PC-9 (cell line): ENCODE results near the gene CT83. TPM values are rescaled to one million over a fixed set of nuclear protein-coding genes. Genes with fewer than 3 reads are reported as not detected.

ENCODE experiments used
- Bru-seq: library from RNA; stranded (reverse); fragments of 400-500 nt; gene quantifications from one replicate; lab custom pipeline; 2021; lab: Mats Ljungman, UMichigan
- BruChase-seq, 2 experiments: library from RNA; stranded (reverse); fragments of 400-500 nt; gene quantifications; one replicate each; lab custom pipeline; 2021; lab: Mats Ljungman, UMichigan
- BruUV-seq: library from RNA; stranded (reverse); fragments of 400-500 nt; replicated peaks from 2 replicates; lab custom pipeline; 2021; lab: Mats Ljungman, UMichigan
- CTCF ChIA-PET: fragments of 300-600 bp; sonication (Branson Sonifier 250); formaldehyde crosslinking; loops from one replicate; lab custom pipeline; 2022; ENCODE audit warnings: antibody characterized with exemption; lab: Charles Lee
- POLR2A ChIA-PET: fragments of 300-600 bp; sonication (Branson Sonifier 250); formaldehyde crosslinking; loops from one replicate; lab custom pipeline; 2022; ENCODE audit warnings: antibody characterized with exemption; ENCODE audit not compliant: unreplicated experiment; lab: Charles Lee
- DNase-seq, 2 experiments: peaks; one replicate each; pipeline versions ENCODE4 v3.0.0 to v3.0.0-alpha.2; 2015 to 2022; ENCODE audit warnings: mixed read lengths in 1 of 2
- H2AFZ ChIP-seq: fragments of 200-600 bp; sonication (generic); 2 replicates; pipeline ENCODE4 v1.8.1; 2017; ENCODE audit warnings: antibody characterized with exemption
- H3F3A ChIP-seq: fragments of 200-600 bp; sonication (generic); 2 replicates; pipeline ENCODE4 v1.8.1; 2017; ENCODE audit warnings: antibody characterized with exemption, mild to moderate bottlenecking, low read depth; ENCODE audit not compliant: insufficient read depth
- H3K27ac ChIP-seq: fragments of 200-600 bp; sonication (generic); 2 replicates; pipeline ENCODE4 v1.6.1; 2016; ENCODE audit warnings: mixed run types
- H3K27me3 ChIP-seq: fragments of 200-600 bp; sonication (generic); 2 replicates; pipeline ENCODE4 v1.6.1; 2016; ENCODE audit warnings: low read depth, mixed run types; ENCODE audit not compliant: insufficient read depth
- H3K36me3 ChIP-seq: fragments of 200-600 bp; sonication (generic); 2 replicates; pipeline ENCODE4 v1.6.1; 2016; ENCODE audit warnings: low read depth, mixed run types
- H3K4me1 ChIP-seq: fragments of 200-600 bp; sonication (generic); replicated peaks from 2 replicates; pipeline ENCODE4 v1.6.1; 2016; ENCODE audit warnings: mixed run types; ENCODE audit not compliant: insufficient read depth
- H3K4me2 ChIP-seq: fragments of 200-600 bp; sonication (generic); 2 replicates; pipeline ENCODE4 v1.6.1; 2017; ENCODE audit warnings: mixed run types
- H3K4me3 ChIP-seq: fragments of 200-600 bp; sonication (generic); 2 replicates; pipeline ENCODE4 v1.6.1; 2016; ENCODE audit warnings: mixed run types
- H3K79me2 ChIP-seq: fragments of 200-600 bp; sonication (generic); 2 replicates; pipeline ENCODE4 v1.6.1; 2017; ENCODE audit warnings: low read depth, mixed run types
- H3K9me2 ChIP-seq: fragments of 200-600 bp; sonication (generic); 2 replicates; pipeline ENCODE4 v1.8.1; 2017; ENCODE audit warnings: mild to moderate bottlenecking; ENCODE audit not compliant: insufficient read depth
- H3K9me3 ChIP-seq: fragments of 200-600 bp; sonication (generic); 2 replicates; pipeline ENCODE4 v1.8.1; 2016; ENCODE audit warnings: low read depth; ENCODE audit not compliant: insufficient read depth
- H4K20me1 ChIP-seq: fragments of 200-600 bp; sonication (generic); 2 replicates; pipeline ENCODE4 v1.8.1; 2017; ENCODE audit not compliant: insufficient read depth
- EZH2 ChIP-seq: fragments of 200-600 bp; sonication (generic); IDR thresholded peaks from 2 replicates; pipeline ENCODE4 v1.8.0; 2017; ENCODE audit warnings: antibody characterized with exemption, low read depth
- intact Hi-C: fragments of 100-400 bp; cut with micrococcal nuclease; formaldehyde crosslinking; loops from one replicate; pipeline ENCODE4 v1.10.0; 2022; ENCODE audit not compliant: unreplicated experiment
- long read RNA-seq: library from polyadenylated mRNA; stranded (forward); transcript quantifications from one replicate; pipeline ENCODE4 v2.0.0, GENCODE V29; 2022
- total RNA-seq: library from RNA; stranded (reverse); gene quantifications from 2 replicates; pipeline ENCODE4 v1.2.3, GENCODE V29; 2021
- TF ChIP-seq, protein P1 (sequence below): fragments of 200-600 bp; sonication (generic); conservative IDR thresholded peaks from 2 replicates; pipeline ENCODE4 v1.6.1; 2017; ENCODE audit warnings: mixed run types, antibody characterized with exemption, mild to moderate bottlenecking, moderate library complexity

CT83 gene, protein sequence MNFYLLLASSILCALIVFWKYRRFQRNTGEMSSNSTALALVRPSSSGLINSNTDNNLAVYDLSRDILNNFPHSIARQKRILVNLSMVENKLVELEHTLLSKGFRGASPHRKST
- total RNA-seq, result not detected in 2 replicates
- not detected for Bru-seq, nascent RNA
- not detected for BruChase-seq, experiment 1, labeled RNA remaining after a 2-hour chase
- not detected for BruChase-seq, experiment 2, labeled RNA remaining after a 6-hour chase
- long read RNA-seq, result 0 reads

DNA sequence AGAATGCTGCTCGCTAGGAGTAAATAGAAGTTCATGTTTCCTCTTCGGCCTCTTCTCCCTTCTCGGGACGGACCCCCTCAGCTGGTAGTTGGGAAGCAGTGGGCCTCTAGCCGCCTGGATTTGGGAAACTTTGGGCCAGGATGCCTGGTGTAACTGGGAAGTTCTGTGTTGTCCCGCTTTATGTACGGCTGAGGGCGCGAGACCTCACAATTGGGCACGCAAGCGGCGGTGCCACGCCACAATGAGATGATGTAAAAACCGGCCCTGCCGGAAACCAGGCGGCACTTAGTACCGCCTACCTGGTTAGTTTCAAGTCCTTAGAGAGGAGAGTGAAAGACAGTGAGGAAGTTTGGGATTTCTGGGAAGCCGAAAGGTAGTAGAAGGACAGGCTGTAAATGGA is at the start of gene CT83:
Gene CT83, minus strand, starts transcription at position 155 of the 400 bp plus-strand sequence. Its CDS starts 120 bp downstream, at position 35.
- Histone ChIP-seq H3K9me3 (no peaks in the 10 kb centered on the region; the same call in 1 of the 2 replicates), H3K27ac (no peak within 1 kb of the TSS), H3K36me3 (no peaks in the 10 kb centered on the region), H3K79me2 (no peaks in the 10 kb centered on the region), H3K4me3 (no peak within 1 kb of the TSS), H2AFZ (no peak within 1 kb of the TSS), H3F3A (no peaks in the 10 kb centered on the region), H3K4me2 (no peak within 1 kb of the TSS), H3K27me3 (no peaks in the 10 kb centered on the region), H3K9me2 (0 out of 2 replicates have a peak, but pooled peaks cover 3% of the 10 kb centered on the region), H4K20me1 (no peaks in the 10 kb centered on the region), H3K4me1 (no peaks in the 10 kb centered on the region)
- TF ChIP-seq, protein P1, sequence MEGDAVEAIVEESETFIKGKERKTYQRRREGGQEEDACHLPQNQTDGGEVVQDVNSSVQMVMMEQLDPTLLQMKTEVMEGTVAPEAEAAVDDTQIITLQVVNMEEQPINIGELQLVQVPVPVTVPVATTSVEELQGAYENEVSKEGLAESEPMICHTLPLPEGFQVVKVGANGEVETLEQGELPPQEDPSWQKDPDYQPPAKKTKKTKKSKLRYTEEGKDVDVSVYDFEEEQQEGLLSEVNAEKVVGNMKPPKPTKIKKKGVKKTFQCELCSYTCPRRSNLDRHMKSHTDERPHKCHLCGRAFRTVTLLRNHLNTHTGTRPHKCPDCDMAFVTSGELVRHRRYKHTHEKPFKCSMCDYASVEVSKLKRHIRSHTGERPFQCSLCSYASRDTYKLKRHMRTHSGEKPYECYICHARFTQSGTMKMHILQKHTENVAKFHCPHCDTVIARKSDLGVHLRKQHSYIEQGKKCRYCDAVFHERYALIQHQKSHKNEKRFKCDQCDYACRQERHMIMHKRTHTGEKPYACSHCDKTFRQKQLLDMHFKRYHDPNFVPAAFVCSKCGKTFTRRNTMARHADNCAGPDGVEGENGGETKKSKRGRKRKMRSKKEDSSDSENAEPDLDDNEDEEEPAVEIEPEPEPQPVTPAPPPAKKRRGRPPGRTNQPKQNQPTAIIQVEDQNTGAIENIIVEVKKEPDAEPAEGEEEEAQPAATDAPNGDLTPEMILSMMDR, result no peak
- TF ChIP-seq EZH2, result no peak
- no TSS peak for BruUV-seq
- no peak for DNase-seq
- POLR2A ChIA-PET, result no interaction called here
- intact Hi-C loops, result no loop called here
- CTCF ChIA-PET, result no interaction called here

GRCh38 chrX:116499780-116500179 is 37.0 kb upstream of the CT83 start:
- Histone ChIP-seq H3K27me3 (no peaks in the 10 kb centered on the region), H3F3A (no peaks in the 10 kb centered on the region), H3K27ac (no peak overlapping the region), H3K79me2 (no peaks in the 10 kb centered on the region), H3K36me3 (no peaks in the 10 kb centered on the region), H3K4me3 (no peak overlapping the region), H4K20me1 (no peaks in the 10 kb centered on the region), H3K9me3 (no peaks in the 10 kb centered on the region), H3K4me2 (0 out of 2 replicates have a peak overlapping the region, but pooled peaks have one; percentile 2), H3K9me2 (no peaks in the 10 kb centered on the region), H3K4me1 (0 out of 2 replicates have a peak, but pooled peaks cover 5% of the 10 kb centered on the region), H2AFZ (no peak overlapping the region)
- POLR2A ChIA-PET, result no interaction called here
- peak; percentile 40 to 75 for DNase-seq
- no TSS peak for BruUV-seq
- CTCF ChIA-PET, result no interaction called here
- intact Hi-C loops, result loop anchor here (10.0 kb wide), 1 partner anchor 455 kb away; no protein-coding TSS in a partner anchor
- TF ChIP-seq, protein P1, result no peak
- no peak for TF ChIP-seq EZH2

- intact Hi-C loops, result loop anchor here (10.0 kb wide), 1 partner anchor 462 kb away; no protein-coding TSS in a partner anchor
- Histone ChIP-seq H3K27me3 (no peaks in the 10 kb centered on the region), H3K4me2 (no peak overlapping the region), H3K4me1 (no peaks in the 10 kb centered on the region), H3K9me2 (no peaks in the 10 kb centered on the region), H2AFZ (no peak overlapping the region), H3K36me3 (no peaks in the 10 kb centered on the region), H3K79me2 (no peaks in the 10 kb centered on the region), H3K9me3 (no peaks in the 10 kb centered on the region), H4K20me1 (no peaks in the 10 kb centered on the region), H3K27ac (no peak overlapping the region), H3F3A (no peaks in the 10 kb centered on the region), H3K4me3 (no peak overlapping the region)
- no TSS peak for BruUV-seq
- TF ChIP-seq EZH2, result no peak
- TF ChIP-seq, protein P1, result no peak
- POLR2A ChIA-PET, result no interaction called here
- CTCF ChIA-PET, result no interaction called here
- DNase-seq, result no peak
Observed at GRCh38 chrX:116493271-116493670, 30.5 kb upstream of the CT83 start.
